HepG2 (cell line): ENCODE data around the gene ATRN. TPM values are rescaled to one million over a fixed set of nuclear protein-coding genes. Genes with fewer than 3 reads are reported as not detected.

Experiments used
- ARID3A ChIP-seq: IDR thresholded peaks from 2 replicates; pipeline ENCODE4 v1.6.1; 2012; ENCODE audit warnings: low read depth, low read length, improper control_type of control experiment
- DMTF1 ChIP-seq: sonication (generic); formaldehyde crosslinking; IDR thresholded peaks from 2 replicates; pipeline ENCODE4 v1.4.0; 2020; ENCODE audit warnings: mild to moderate bottlenecking, missing genetic modification reagents
- GTF3A ChIP-seq: sonication (generic); formaldehyde crosslinking; conservative IDR thresholded peaks from 2 replicates; pipeline ENCODE4 v1.4.0; 2020; ENCODE audit warnings: mild to moderate bottlenecking, missing genetic modification reagents
- TIGD3 ChIP-seq: sonication (generic); formaldehyde crosslinking; IDR thresholded peaks from 2 replicates; pipeline ENCODE4 v1.5.1; 2020; ENCODE audit warnings: mild to moderate bottlenecking, missing genetic modification reagents, borderline replicate concordance
- TRAFD1 ChIP-seq: sonication (generic); formaldehyde crosslinking; IDR thresholded peaks from 2 replicates; pipeline ENCODE4 v1.5.1; 2020; ENCODE audit warnings: missing genetic modification reagents, mild to moderate bottlenecking, borderline replicate concordance
- ZBTB1 ChIP-seq: sonication (generic); formaldehyde crosslinking; IDR thresholded peaks from 2 replicates; pipeline ENCODE4 v1.4.0; 2020; ENCODE audit warnings: missing genetic modification reagents, borderline replicate concordance
- ZBTB40 ChIP-seq, 2 experiments: fragments of 450-650 bp in 1 of 2; sonication (generic) in 1 of 2; formaldehyde crosslinking in 1 of 2; IDR thresholded peaks; 2 replicates each; pipeline versions ENCODE4 v1.6.1 to v1.8.0; 2016 to 2022; ENCODE audit warnings: antibody characterized with exemption in 1 of 2, mild to moderate bottlenecking in 1 of 2, missing genetic modification reagents in 1 of 2
- ZNF260 ChIP-seq: sonication (generic); formaldehyde crosslinking; IDR thresholded peaks from 2 replicates; pipeline ENCODE4 v1.4.0; 2020; ENCODE audit warnings: missing genetic modification reagents, low read depth, mild to moderate bottlenecking, borderline replicate concordance
- ZNF34 ChIP-seq: sonication (generic); formaldehyde crosslinking; IDR thresholded peaks from 2 replicates; pipeline ENCODE4 v1.4.0; 2020; ENCODE audit warnings: mild to moderate bottlenecking, missing genetic modification reagents, borderline replicate concordance
- polyA plus RNA-seq, 8 experiments: library from polyadenylated mRNA; depleted of rRNA in 3 of 8; stranded (reverse) in 7 of 8; unstranded in 1 of 8; fragments of >200 nt; fragmentation: Illumina TruSeq in 4 of 8; extraction: Trizol in 4 of 8; gene quantifications; 2 replicates each; pipeline versions ENCODE4 v1.2.1 to v1.2.3, GENCODE V29; 2011 to 2016; ENCODE audit warnings: low read depth in 4 of 8, missing spikeins in 1 of 8, mixed read lengths in 1 of 8; ENCODE audit not compliant: insufficient read depth in 1 of 8
- total RNA-seq, 5 experiments: library from RNA; depleted of rRNA; stranded (reverse); fragments of >200 nt; fragmentation: Illumina TruSeq; extraction: Trizol; gene quantifications; 2 replicates each; pipeline ENCODE4 v1.2.3, GENCODE V29; 2016; ENCODE audit warnings: low read depth in 1 of 5

Gene ATRN
- total and polyA plus RNA-seq, 2 of the 13 experiments (the other 11 are each of a cell fraction or from before 2014, with no cell fraction given): 44.2 to 81.1 TPM

- TF ChIP-seq ZBTB40 (IDR thresholded peaks at IDR 0.05): no peak
- TF ChIP-seq ZBTB40 (CRISPR knock-in tag; IDR thresholded peaks at IDR 0.05): 0 out of 2 replicates have a peak, but pooled peaks have one; percentile 64
- TF ChIP-seq TRAFD1 (CRISPR knock-in tag): peak; percentile 95; the same call in 1 of the 2 replicates
- peak; percentile 58; the same call in 1 of the 2 replicates for TF ChIP-seq TIGD3 (CRISPR knock-in tag)
- peak; percentile 71; the same call in 1 of the 2 replicates for TF ChIP-seq ZBTB1 (CRISPR knock-in tag)
- TF ChIP-seq GTF3A (CRISPR knock-in tag): peak; percentile 98
- TF ChIP-seq ARID3A: no peak
- TF ChIP-seq DMTF1 (CRISPR knock-in tag): peak; percentile 49
- no peak for TF ChIP-seq ZNF260
- peak; percentile 98; the same call in 1 of the 2 replicates for TF ChIP-seq ZNF34 (CRISPR knock-in tag)
Measured at GRCh38 chr20:3470627-3471396, at the start of gene ATRN (continued).
